Panc1 (cell line): ENCODE measurements around the gene NSD1. TPM values are rescaled to one million over a fixed set of nuclear protein-coding genes. Genes with fewer than 3 reads are reported as not detected.

ENCODE experiments used
- ATAC-seq: fragments of 200-7000 bp; cut with Tn5 transposase; 2 replicates; pipeline ENCODE4 v1.9.1; 2020; ENCODE audit warnings: mild to moderate bottlenecking, moderate library complexity
- BruUV-seq: library from RNA; stranded (reverse); fragments of 400-500 nt; replicated peaks from 2 replicates; lab custom pipeline; 2021; lab: Mats Ljungman, UMichigan
- CTCF ChIA-PET: fragments of 300-600 bp; sonication (Branson Sonifier 250); formaldehyde crosslinking; loops from one replicate; lab custom pipeline; 2022; ENCODE audit warnings: antibody characterized with exemption; lab: Charles Lee
- POLR2A ChIA-PET: fragments of 300-600 bp; sonication (Branson Sonifier 250); formaldehyde crosslinking; loops from one replicate; lab custom pipeline; 2022; ENCODE audit warnings: antibody characterized with exemption; lab: Charles Lee
- DNase-seq: peaks from one replicate; pipeline ENCODE4 v3.0.0-alpha.2; 2010; ENCODE audit warnings: low read depth, low spot score
- H3K27ac ChIP-seq: 2 replicates; pipeline ENCODE4 v1.5.1; 2011; ENCODE audit warnings: mild to moderate bottlenecking, low read length, inconsistent platforms
- H3K27me3 ChIP-seq: fragments of 200-500 bp; sonication (Bioruptor generic); 2 replicates; pipeline ENCODE4 v1.6.0; 2014; ENCODE audit warnings: low read length, inconsistent platforms; ENCODE audit not compliant: control insufficient read depth, insufficient read depth
- H3K36me3 ChIP-seq: fragments of 200-500 bp; sonication (Bioruptor generic); 2 replicates; pipeline ENCODE4 v1.5.1; 2014; ENCODE audit warnings: inconsistent platforms, mild to moderate bottlenecking, low read length, moderate library complexity; ENCODE audit not compliant: control insufficient read depth, insufficient read depth
- H3K4me1 ChIP-seq: 2 replicates; pipeline ENCODE4 v1.5.1; 2011; ENCODE audit warnings: inconsistent platforms, mild to moderate bottlenecking, low read length, moderate library complexity; ENCODE audit not compliant: control insufficient read depth, insufficient read depth
- H3K4me3 ChIP-seq, 2 experiments: 2 replicates each; pipeline ENCODE4 v1.5.1; 2011 to 2012; ENCODE audit warnings: low read depth in 2 of 2, low read length in 2 of 2, mild to moderate bottlenecking in 2 of 2, inconsistent platforms in 1 of 2, moderate library complexity in 1 of 2
- H3K9me3 ChIP-seq: fragments of 200-500 bp; sonication (Bioruptor generic); 2 replicates; pipeline ENCODE4 v1.5.1; 2014; ENCODE audit warnings: low read depth, mild to moderate bottlenecking, inconsistent platforms, low read length, moderate library complexity; ENCODE audit not compliant: control insufficient read depth, insufficient read depth
- CTCF ChIP-seq: fragments of 450-650 bp; IDR thresholded peaks from 2 replicates; pipeline ENCODE4 v1.5.1; 2017; ENCODE audit warnings: mild to moderate bottlenecking
- POLR2AphosphoS5 ChIP-seq: IDR thresholded peaks from 2 replicates; pipeline ENCODE4 v1.6.1; 2012; ENCODE audit warnings: mild to moderate bottlenecking, low read depth, low read length, moderate library complexity
- REST ChIP-seq, 2 experiments: IDR thresholded peaks; 2 replicates each; pipeline ENCODE4 v1.6.1; 2011 to 2012; ENCODE audit warnings: low read depth in 2 of 2, control low read depth in 1 of 2, low read length in 1 of 2, mild to moderate bottlenecking in 1 of 2, moderate library complexity in 1 of 2; ENCODE audit not compliant: insufficient read depth in 1 of 2
- SIN3A ChIP-seq: IDR thresholded peaks from 2 replicates; pipeline ENCODE4 v1.6.1; 2012; ENCODE audit warnings: low read depth, mild to moderate bottlenecking, low read length, moderate library complexity, borderline replicate concordance; ENCODE audit not compliant: insufficient read depth
- TCF7L2 ChIP-seq: IDR thresholded peaks from 2 replicates; pipeline ENCODE4 v1.6.1; 2011; ENCODE audit warnings: mild to moderate bottlenecking, low read depth, low read length, inconsistent platforms
- in situ Hi-C: cut with HindIII; loops from 2 replicates; pipeline ENCODE4 v1.10.0; 2016; ENCODE audit warnings: low sequenced_read_pairs, low pct_unique_long_range_greater_than_20kb
- intact Hi-C: fragments of 100-400 bp; cut with micrococcal nuclease; formaldehyde crosslinking; loops from one replicate; pipeline ENCODE4 v1.10.0; 2022; ENCODE audit not compliant: unreplicated experiment
- total RNA-seq: library from RNA; stranded (reverse); gene quantifications from one replicate; pipeline ENCODE4 v1.2.1, GENCODE V29; 2021; ENCODE audit not compliant: unreplicated experiment

Gene NSD1
- total RNA-seq, 1 experiment from 2014 or later, result 58.7 TPM

- intact Hi-C loops, result no loop called here
- Histone ChIP-seq H3K9me3 (no peaks in the 10 kb centered on the region), H3K36me3 (0 out of 2 replicates have a peak, but pooled peaks cover 5% of the 10 kb centered on the region), H3K27ac (no peak overlapping the region), H3K4me1 (no peaks in the 10 kb centered on the region), H3K27me3 (no peaks in the 10 kb centered on the region), H3K4me3 (no peak overlapping the region)
- ATAC-seq (no peak), DNase-seq (no peak)
- no peak for TF ChIP-seq POLR2AphosphoS5
- TF ChIP-seq REST (IDR thresholded peaks at IDR 0.05; ENCODE audit: insufficient read depth in 1 of 2, low read depth in 2 of 2, low read length in 1 of 2), result no peak
- TF ChIP-seq TCF7L2, result no peak
- TF ChIP-seq SIN3A, result no peak
- TF ChIP-seq CTCF, result no peak
- ChIA-PET POLR2A (interaction anchor here (0.7 kb wide), 1 partner anchor 567 kb away, joined by 5 read pairs; no protein-coding TSS in a partner anchor), CTCF (interaction anchor here (0.7 kb wide), 1 partner anchor 27 kb away, joined by 7 read pairs; no protein-coding TSS in a partner anchor)
- no TSS peak for BruUV-seq
- in situ Hi-C loops, result no loop called here
Observed at GRCh38 chr5:177275883-177276282, 142.3 kb downstream of the NSD1 start.

- Histone ChIP-seq H3K4me1 (no peaks in the 10 kb centered on the region), H3K27me3 (no peaks in the 10 kb centered on the region), H3K27ac (no peak overlapping the region), H3K36me3 (0 out of 2 replicates have a peak, but pooled peaks cover 5% of the 10 kb centered on the region), H3K4me3 (no peak overlapping the region), H3K9me3 (no peaks in the 10 kb centered on the region)
- POLR2A ChIA-PET, result no interaction called here
- TF ChIP-seq CTCF, result no peak
- TF ChIP-seq REST (IDR thresholded peaks at IDR 0.05; ENCODE audit: insufficient read depth in 1 of 2, low read depth in 2 of 2, low read length in 1 of 2), result no peak
- TF ChIP-seq POLR2AphosphoS5, result no peak
- TF ChIP-seq SIN3A, result no peak
- TF ChIP-seq TCF7L2, result no peak
- CTCF ChIA-PET, result no interaction called here
- no TSS peak for BruUV-seq
- DNase-seq, result no peak
- ATAC-seq, result no peak
- in situ Hi-C loops, result no loop called here
- intact Hi-C loops, result no loop called here
Observed at GRCh38 chr5:177276886-177277285, 143.3 kb downstream of the NSD1 start.
